ENCODE data around the gene GDF7. TPM values are rescaled to one million over a fixed set of nuclear protein-coding genes. Genes with fewer than 3 reads are reported as not detected.

GDF7 gene
- total and polyA plus RNA-seq, 2 donors (not counting 3 experiments of a cell fraction or from before 2014, with no cell fraction given), result 3.7 to 3.9 TPM

DNA sequence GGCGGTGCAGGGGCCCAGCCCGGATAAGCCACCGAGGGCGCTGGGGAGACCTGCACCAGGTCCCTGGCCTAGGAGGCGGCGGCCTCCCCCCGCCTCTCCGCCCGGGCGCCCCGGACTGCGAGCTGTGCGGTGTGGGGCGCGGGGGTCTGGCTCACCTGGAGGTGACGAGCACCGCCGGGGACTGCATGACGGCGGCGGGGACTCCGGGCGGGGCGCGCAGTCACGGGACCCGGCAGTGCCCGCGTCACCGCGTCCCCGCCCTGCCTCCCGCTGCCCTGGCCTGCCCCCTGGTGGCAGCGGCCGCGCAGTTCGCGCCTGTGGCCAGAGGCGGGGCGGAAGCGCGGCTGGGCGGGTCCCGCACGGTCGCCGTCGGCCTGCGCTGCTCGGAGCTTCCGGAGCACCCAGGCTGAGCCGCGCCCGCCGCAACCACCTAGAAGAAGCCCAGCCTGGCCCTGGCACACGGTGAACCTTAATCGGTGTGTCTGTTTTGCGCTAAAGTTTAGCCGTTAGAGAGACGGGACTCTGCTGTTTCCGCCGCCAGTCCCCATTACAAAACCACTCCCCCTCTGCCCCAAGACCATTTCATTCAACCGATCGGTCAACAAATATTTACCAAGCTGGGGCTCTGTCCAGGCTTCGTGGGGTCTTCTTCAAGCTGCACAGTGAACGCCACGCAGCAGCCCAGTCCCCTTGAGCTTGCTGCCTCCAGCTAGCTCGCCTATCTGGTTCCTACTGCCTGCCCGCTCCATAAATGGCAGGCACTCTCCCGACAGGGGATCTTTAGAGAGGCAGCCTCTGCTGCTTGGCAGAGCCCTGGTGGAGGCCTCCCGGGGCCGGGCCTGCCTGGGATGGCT, 15.8 kb upstream of the GDF7 start, which contains the start of gene HS1BP3:
TSS of gene HS1BP3 (minus strand) at position 222 of the 854 bp plus-strand sequence. CDS start at position 187, 35 bp downstream.
- intact Hi-C loops (cut with micrococcal nuclease), result loop anchor here (1.0 kb wide), 1 partner anchor 208 kb away; no protein-coding TSS in a partner anchor

More for the DNA sequence above, 15.8 kb upstream of the GDF7 start, which contains the start of gene HS1BP3:
- CTCF ChIA-PET, result interaction anchor here (0.8 to 3.5 kb wide), 27 partner anchors 9 to 360 kb away, joined by 3 to 22 read pairs (median 4); partner anchors contain the start of genes GDF7 and RHOB
- peak within 1 kb of the TSS; percentile 80 for H3K9ac ChIP-seq (replicated peaks; ENCODE audit: extremely low read depth, insufficient read depth, low read length)
- H3K4me1 ChIP-seq (ENCODE audit: control insufficient read depth, extremely low read depth, insufficient read depth, low read length), result peaks cover 10% of the 10 kb centered on the region
- dilution Hi-C loops (cut with MboI; ENCODE audit: extremely low pct_ligation_motif_present, low sequenced_read_pairs), result no loop called here
- FAIRE-seq (peak; percentile 85), DNase-seq (ENCODE audit: low read depth, low spot score) (peak; percentile 77)
- H3K4me2 ChIP-seq (ENCODE audit: insufficient read depth, low read length), result peak within 1 kb of the TSS; percentile 75
- H3K9me3 ChIP-seq (replicated peaks; ENCODE audit: control insufficient read depth, insufficient read depth, low read length), result no peaks in the 10 kb centered on the region
- H3K36me3 ChIP-seq (ENCODE audit: control insufficient read depth in 2 of 2, extremely low read depth in 1 of 2, insufficient read depth in 2 of 2, low read length in 2 of 2), result no peaks in the 10 kb centered on the region
- POLR2A ChIA-PET, result interaction anchor here (1.1 to 3.3 kb wide), 2 partner anchors 172 to 204 kb away, joined by 3 to 12 read pairs; partner anchors contain the start of genes LDAH and RHOB
- no peaks in the 10 kb centered on the region for H4K20me1 ChIP-seq (replicated peaks; ENCODE audit: control insufficient read depth, extremely low read depth, insufficient read depth, low read length)
- H3K79me2 ChIP-seq (ENCODE audit: control insufficient read depth, insufficient read depth, low read length), result no peaks in the 10 kb centered on the region
- H3K27ac ChIP-seq (ENCODE audit: insufficient read depth, low read depth, low read length), result peak within 1 kb of the TSS; percentile 64
- H3K27me3 ChIP-seq (ENCODE audit: control insufficient read depth in 2 of 2, insufficient read depth in 2 of 2, low read length in 2 of 2), result peaks cover 9 to 10% of the 10 kb centered on the region in 2 experiments
- TF ChIP-seq, protein P1, sequence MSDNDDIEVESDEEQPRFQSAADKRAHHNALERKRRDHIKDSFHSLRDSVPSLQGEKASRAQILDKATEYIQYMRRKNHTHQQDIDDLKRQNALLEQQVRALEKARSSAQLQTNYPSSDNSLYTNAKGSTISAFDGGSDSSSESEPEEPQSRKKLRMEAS (IDR thresholded peaks at IDR 0.05; ENCODE audit: insufficient read depth, insufficient read length), result no peak
- TF ChIP-seq FOS (IDR thresholded peaks at IDR 0.05; ENCODE audit: borderline replicate concordance, insufficient read depth, low read length) (no peak), POLR2A (IDR thresholded peaks at IDR 0.05; ENCODE audit: low read depth, low read length) (peak; percentile 87), GATA2 (IDR thresholded peaks at IDR 0.05; ENCODE audit: insufficient read depth, insufficient read length, low read depth, low read length) (no peak), POLR2AphosphoS5 (IDR thresholded peaks at IDR 0.05; ENCODE audit: insufficient read depth, low read depth, low read length) (peak; percentile 94), MYC (IDR thresholded peaks at IDR 0.05; ENCODE audit: low read depth, low read length) (no peak), JUN (IDR thresholded peaks at IDR 0.05; ENCODE audit: borderline replicate concordance, insufficient read depth, insufficient read length, low read depth) (no peak), EZH2 (IDR thresholded peaks at IDR 0.05; ENCODE audit: borderline replicate concordance, low read depth, low read length, severe bottlenecking) (no peak)
- TF ChIP-seq, protein P2, sequence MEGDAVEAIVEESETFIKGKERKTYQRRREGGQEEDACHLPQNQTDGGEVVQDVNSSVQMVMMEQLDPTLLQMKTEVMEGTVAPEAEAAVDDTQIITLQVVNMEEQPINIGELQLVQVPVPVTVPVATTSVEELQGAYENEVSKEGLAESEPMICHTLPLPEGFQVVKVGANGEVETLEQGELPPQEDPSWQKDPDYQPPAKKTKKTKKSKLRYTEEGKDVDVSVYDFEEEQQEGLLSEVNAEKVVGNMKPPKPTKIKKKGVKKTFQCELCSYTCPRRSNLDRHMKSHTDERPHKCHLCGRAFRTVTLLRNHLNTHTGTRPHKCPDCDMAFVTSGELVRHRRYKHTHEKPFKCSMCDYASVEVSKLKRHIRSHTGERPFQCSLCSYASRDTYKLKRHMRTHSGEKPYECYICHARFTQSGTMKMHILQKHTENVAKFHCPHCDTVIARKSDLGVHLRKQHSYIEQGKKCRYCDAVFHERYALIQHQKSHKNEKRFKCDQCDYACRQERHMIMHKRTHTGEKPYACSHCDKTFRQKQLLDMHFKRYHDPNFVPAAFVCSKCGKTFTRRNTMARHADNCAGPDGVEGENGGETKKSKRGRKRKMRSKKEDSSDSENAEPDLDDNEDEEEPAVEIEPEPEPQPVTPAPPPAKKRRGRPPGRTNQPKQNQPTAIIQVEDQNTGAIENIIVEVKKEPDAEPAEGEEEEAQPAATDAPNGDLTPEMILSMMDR (IDR thresholded peaks at IDR 0.05; ENCODE audit: extremely low read depth in 1 of 2, insufficient read depth in 1 of 2, low read depth in 1 of 2, low read length in 2 of 2), result peak; percentile 73 to 96
- H3K4me3 ChIP-seq (replicated peaks in 1 of 3; ENCODE audit: insufficient read depth in 1 of 3, low read depth in 1 of 3, low read length in 3 of 3), result peak within 1 kb of the TSS; percentile 50 to 95 (median 75)
- peak within 1 kb of the TSS; percentile 96 for H2AFZ ChIP-seq (ENCODE audit: low read depth, low read length)
- BruUV-seq (replicated peaks), result TSS peak; percentile 67
- H3K9me1 ChIP-seq (replicated peaks; ENCODE audit: control insufficient read depth, extremely low read depth, insufficient read depth, low read length), result no peaks in the 10 kb centered on the region
